AG20443 (cell line): ENCODE measurements around the gene TRABD2A.
"Not testable (repeated sequence)": the region's sequence is repeated elsewhere in the genome, so short reads cannot be mapped to it uniquely, and the experiment has no call there.

Source experiments
- DNase-seq: peaks from one replicate; pipeline ENCODE4 v3.0.0; 2012; ENCODE audit warnings: low spot score, mixed read lengths

The TRABD2A gene

GRCh38 chr2:84778911-84779690 lies 101.8 kb downstream of the TRABD2A start:
- DNase-seq = no peak

- no peak for DNase-seq
These were observed 104.9 kb downstream of the TRABD2A start for GRCh38 chr2:84776011-84776410.

GRCh38 chr2:84773562-84773961 lies 107.3 kb downstream of the TRABD2A start:
- DNase-seq = not testable (repeated sequence)
